Mammary microvascular endothelial cell (primary cell): ENCODE measurements around the gene PANX3. TPM values are rescaled to one million over a fixed set of nuclear protein-coding genes. Genes with fewer than 3 reads are reported as not detected.

Source experiments
- total RNA-seq: library from RNA; depleted of rRNA; stranded (reverse); fragments of >200 nt; gene quantifications from 2 replicates; pipeline ENCODE4 v1.2.3, GENCODE V29; 2015

Gene PANX3
- not detected in 2 replicates for total RNA-seq

GRCh38 chr11:124611064-124611463 lies at the start of gene PANX3:
Gene PANX3 (plus strand): TSS chr11:124611428. CDS start chr11:124611557, 129 bp downstream.

DNA sequence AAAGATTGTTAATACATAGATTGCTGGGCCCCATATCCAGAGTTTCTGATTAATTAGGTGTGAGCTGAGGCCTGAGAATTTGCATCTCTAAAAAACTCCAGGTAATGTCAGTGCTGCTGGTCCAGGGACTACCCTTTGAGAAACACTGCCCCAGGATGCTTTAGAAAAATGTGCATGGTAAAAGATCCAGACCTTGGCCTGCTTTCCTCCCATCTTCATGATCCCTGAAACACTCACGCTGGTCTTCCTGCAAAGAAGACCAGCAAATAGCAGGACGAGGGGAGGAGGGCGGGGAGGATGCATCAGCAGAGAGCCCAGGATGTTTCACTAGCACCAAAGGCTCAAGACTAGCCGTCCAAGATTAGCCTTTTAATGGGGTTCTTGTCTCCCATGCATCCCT lies 41.5 kb upstream of the PANX3 start, which contains the start of gene OR8A1:
OR8A1 (plus strand) TSS at position 301 of the 400 bp plus-strand sequence. CDS start 123 bp downstream, outside the sequence.

DNA sequence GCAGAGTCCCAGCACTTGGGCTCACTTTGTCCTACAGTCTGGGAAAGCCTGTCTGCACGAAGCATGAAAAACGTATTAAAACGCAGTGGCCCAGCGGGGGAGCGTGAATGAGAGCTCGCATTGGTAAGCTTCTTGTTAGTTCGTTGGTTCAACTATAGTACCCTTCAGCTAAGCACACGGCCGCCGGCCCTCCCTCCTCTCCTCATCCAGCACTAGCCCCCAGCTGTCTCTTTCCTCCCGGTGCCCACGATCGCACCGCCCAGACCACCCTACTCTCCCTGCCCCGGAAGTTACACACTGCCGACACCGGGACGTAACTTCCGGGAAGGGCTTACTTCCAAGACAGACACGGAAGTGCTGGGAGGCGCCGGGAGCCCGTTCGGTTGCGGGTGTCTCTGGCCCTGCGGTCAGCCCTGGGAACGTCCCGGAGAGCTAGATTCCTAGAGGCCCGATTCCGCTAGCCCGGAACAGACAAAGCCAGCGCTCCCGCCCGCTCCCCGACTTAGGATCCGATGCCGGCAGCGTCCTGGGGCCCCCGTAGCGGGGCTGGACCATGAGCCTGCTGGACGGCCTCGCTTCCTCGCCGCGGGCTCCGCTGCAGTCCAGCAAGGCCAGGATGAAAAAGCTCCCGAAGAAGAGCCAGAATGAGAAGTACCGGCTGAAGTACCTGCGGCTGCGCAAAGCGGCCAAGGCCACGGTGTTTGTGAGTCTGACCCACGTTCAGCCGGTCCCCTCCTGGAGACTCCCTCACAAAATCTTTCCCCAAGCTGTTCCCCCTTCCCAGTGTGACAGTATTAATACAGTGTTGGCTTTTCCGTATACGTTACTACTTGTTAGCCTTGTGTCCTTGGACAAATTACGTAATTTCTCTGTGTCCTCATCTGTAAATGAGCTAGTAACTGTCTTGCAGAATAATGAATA lies 11.6 kb downstream of the PANX3 start, which contains the start of gene TBRG1:
TBRG1 (plus strand) TSS at position 334 of the 921 bp plus-strand sequence; CDS start at position 554, 220 bp downstream.

Other genes with a start within 250 kb of the PANX3 start
- gene OR8B2, start 226.9 kb upstream of the PANX3 start, total RNA-seq = not detected in 2 replicates
- not detected in 2 replicates for gene OR8B3, start 212.4 kb upstream of the PANX3 start, total RNA-seq
- not detected in 2 replicates for gene OR8B4, start 186.6 kb upstream of the PANX3 start, total RNA-seq
- gene OR8B8, start 165.7 kb upstream of the PANX3 start, total RNA-seq = not detected in 2 replicates
- not detected in 2 replicates for gene OR8B12, start 67.8 kb upstream of the PANX3 start, total RNA-seq
- gene OR8A1, start 41.4 kb upstream of the PANX3 start, total RNA-seq = not detected in 2 replicates
- 18.4 and 19.9 TPM in 2 replicates for gene TBRG1, start 11.4 kb downstream of the PANX3 start, total RNA-seq
- gene SIAE, start 62.3 kb downstream of the PANX3 start, total RNA-seq = 13.9 and 14.9 TPM in 2 replicates
- 14.2 and 16.4 TPM in 2 replicates for gene SPA17, start 62.5 kb downstream of the PANX3 start, total RNA-seq
- 21.7 and 24.4 TPM in 2 replicates for gene NRGN, start 128.5 kb downstream of the PANX3 start, total RNA-seq
- 0.07 and 0.44 TPM in 2 replicates for gene VSIG2, start 140.8 kb downstream of the PANX3 start, total RNA-seq
- gene ESAM, start 150.9 kb downstream of the PANX3 start, total RNA-seq = 311 and 317 TPM in 2 replicates
- gene MSANTD2, start 189.0 kb downstream of the PANX3 start, total RNA-seq = 8.6 and 9.1 TPM in 2 replicates